Ureter (tissue), 1 donor: ENCODE results near the gene C2orf69. TPM values are rescaled to one million over a fixed set of nuclear protein-coding genes. Genes with fewer than 3 reads are reported as not detected.

ENCODE experiments used
- DNase-seq: peaks from one replicate; pipeline ENCODE4 v3.0.0-alpha.2; 2020; ENCODE audit warnings: low spot score
- total RNA-seq: library from RNA; stranded (reverse); gene quantifications from one replicate; pipeline ENCODE4 v1.2.4, GENCODE V29; 2023
- donor health status: DM: yes; HTN: yes; CAD: no.

The C2orf69 gene
- total RNA-seq, 1 donor from 2014 or later = 10.9 TPM

- no peak for DNase-seq
These were observed 57.0 kb downstream of the C2orf69 start for GRCh38 chr2:199968126-199968525.

DNA sequence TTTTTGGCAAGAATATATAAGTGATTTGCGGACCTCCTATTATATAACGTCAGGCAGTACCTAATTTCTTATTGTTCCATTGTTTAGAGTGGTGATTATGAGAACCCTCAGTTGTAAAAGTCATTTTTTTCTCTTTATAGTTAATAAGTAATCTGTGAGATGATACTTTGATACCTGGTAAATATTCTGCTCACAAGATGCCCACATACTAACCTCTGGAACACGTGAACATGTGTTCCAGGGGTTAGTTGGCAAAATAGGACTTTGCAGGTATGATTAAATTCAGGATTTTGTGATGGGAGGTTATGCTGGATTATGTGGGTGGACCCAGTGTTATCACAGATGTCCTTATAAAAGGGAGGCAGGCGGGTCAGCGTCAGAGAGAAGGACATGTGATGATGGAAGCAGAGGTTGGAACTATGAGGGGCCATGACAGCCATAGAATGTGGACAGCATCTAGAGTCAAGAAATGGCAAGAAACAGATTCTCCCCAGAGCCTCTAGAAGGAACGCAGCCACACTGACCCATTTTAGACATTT, 61.1 kb downstream of the C2orf69 start:
- no peak for DNase-seq

DNA sequence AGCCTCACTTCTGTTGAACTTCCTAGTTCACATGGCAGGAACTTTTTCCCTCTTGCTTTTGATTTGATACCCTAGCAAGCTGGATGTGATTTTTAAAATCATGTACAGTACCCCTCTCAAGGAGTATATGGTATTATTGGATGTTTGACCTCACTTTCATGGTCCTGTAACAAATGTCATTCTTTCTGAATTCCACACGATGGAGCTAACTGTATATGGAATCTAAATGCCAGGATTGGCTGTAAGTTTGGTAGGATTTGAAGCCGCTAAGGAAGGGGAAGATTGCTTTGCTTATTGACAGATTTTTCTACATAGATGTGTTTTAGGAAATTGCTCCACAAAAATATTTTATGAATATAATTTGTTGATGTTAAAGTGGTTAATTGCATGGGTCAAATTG, 62.6 kb downstream of the C2orf69 start:
- DNase-seq = no peak

DNA sequence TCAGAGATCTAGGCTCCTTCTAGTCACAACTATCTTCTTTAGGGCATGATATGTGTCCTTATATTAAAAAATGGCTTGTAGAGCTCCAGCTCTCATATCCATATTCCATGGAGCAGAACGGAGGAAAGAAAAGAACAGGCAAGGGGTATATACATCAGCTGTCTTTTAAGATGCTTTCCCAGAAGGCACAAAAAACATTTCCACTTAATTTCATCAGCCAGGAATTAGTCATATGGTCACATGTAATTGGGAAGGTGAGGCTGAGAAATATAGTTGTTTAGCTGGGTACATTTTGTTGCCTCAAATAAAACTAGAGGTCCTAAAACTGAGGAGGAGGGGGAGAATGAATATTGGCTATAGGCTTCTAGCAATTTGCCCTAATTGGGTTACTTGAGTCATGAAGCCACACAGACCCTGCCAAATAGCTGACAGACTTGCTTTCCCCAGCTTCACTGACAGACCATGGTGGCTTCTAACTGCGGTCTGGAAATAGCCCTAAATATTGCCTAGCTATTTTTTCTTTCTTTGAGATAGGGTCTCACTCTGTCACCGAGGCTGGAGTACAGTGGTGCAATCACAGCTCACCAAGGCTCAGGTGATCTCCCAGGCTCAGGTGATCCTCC, 64.3 kb downstream of the C2orf69 start:
- DNase-seq = no peak

Other genes starting within 250 kb of the C2orf69 start
- gene FTCDNL1, start 60.1 kb upstream of the C2orf69 start, total RNA-seq = 1.5 TPM
- gene TYW5, start 44.2 kb downstream of the C2orf69 start, total RNA-seq = 11.1 TPM
- gene MAIP1, start 44.3 kb downstream of the C2orf69 start, total RNA-seq = 14.1 TPM